AG04450 (cell line): ENCODE results near the gene PLPP7. TPM values are rescaled to one million over a fixed set of nuclear protein-coding genes. Genes with fewer than 3 reads are reported as not detected.

Experiments used
- CTCF ChIA-PET: fragments of 300-600, 350-600 bp; formaldehyde crosslinking; extraction: SDS; loops from one replicate; lab custom pipeline; 2022; ENCODE audit warnings: antibody characterized with exemption, inconsistent platforms; lab: Charles Lee
- POLR2A ChIA-PET: fragments of 350-600 bp; formaldehyde crosslinking; extraction: SDS; loops from one replicate; lab custom pipeline; 2021; ENCODE audit warnings: antibody characterized with exemption, inconsistent platforms; lab: Yijun Ruan, JAX
- DNase-seq: peaks from one replicate; pipeline ENCODE4 v3.0.0-alpha.2; 2011; ENCODE audit warnings: low read depth, low spot score
- H3K27ac ChIP-seq: one replicate; pipeline ENCODE4 v1.5.1; 2012; ENCODE audit warnings: low read depth, low read length, control low read depth
- H3K27me3 ChIP-seq: one replicate; pipeline ENCODE4 v1.6.0; 2012; ENCODE audit warnings: low read length; ENCODE audit not compliant: control insufficient read depth, insufficient read depth
- H3K4me3 ChIP-seq: 2 replicates; pipeline ENCODE4 v1.5.1; 2011; ENCODE audit warnings: mild to moderate bottlenecking, low read depth, low read length, control low read depth
- H3K9me3 ChIP-seq: 2 replicates; pipeline ENCODE4 v1.5.1; 2012; ENCODE audit warnings: low read length; ENCODE audit not compliant: control insufficient read depth, insufficient read depth
- polyA plus RNA-seq: library from polyadenylated mRNA; depleted of rRNA; stranded (reverse); fragments of >200 nt; gene quantifications from 2 replicates; pipeline ENCODE4 v1.2.3, GENCODE V29; 2011
- TF ChIP-seq, protein P1 (sequence below): IDR thresholded peaks from 2 replicates; pipeline ENCODE4 v1.5.1; 2011; ENCODE audit warnings: low read depth, low read length, control low read depth, inconsistent platforms

Gene PLPP7
- polyA plus RNA-seq, 1 experiment = 0.57 TPM

- CTCF ChIA-PET = no interaction called here
- Histone ChIP-seq H3K27me3 (no peaks in the 10 kb centered on the region), H3K27ac (no peak overlapping the region), H3K9me3 (no peaks in the 10 kb centered on the region; the same call in 1 of the 2 replicates), H3K4me3 (no peak overlapping the region)
- TF ChIP-seq, protein P1, sequence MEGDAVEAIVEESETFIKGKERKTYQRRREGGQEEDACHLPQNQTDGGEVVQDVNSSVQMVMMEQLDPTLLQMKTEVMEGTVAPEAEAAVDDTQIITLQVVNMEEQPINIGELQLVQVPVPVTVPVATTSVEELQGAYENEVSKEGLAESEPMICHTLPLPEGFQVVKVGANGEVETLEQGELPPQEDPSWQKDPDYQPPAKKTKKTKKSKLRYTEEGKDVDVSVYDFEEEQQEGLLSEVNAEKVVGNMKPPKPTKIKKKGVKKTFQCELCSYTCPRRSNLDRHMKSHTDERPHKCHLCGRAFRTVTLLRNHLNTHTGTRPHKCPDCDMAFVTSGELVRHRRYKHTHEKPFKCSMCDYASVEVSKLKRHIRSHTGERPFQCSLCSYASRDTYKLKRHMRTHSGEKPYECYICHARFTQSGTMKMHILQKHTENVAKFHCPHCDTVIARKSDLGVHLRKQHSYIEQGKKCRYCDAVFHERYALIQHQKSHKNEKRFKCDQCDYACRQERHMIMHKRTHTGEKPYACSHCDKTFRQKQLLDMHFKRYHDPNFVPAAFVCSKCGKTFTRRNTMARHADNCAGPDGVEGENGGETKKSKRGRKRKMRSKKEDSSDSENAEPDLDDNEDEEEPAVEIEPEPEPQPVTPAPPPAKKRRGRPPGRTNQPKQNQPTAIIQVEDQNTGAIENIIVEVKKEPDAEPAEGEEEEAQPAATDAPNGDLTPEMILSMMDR = no peak
- POLR2A ChIA-PET = no interaction called here
- DNase-seq = no peak
Measured at GRCh38 chr9:131258186-131258585, 31.3 kb upstream of the PLPP7 start.

GRCh38 chr9:131258698-131259431 is 30.7 kb upstream of the PLPP7 start:
- no peak for DNase-seq
- ChIA-PET POLR2A (no interaction called here), CTCF (no interaction called here)
- TF ChIP-seq, protein P1 = no peak
- Histone ChIP-seq H3K4me3 (no peak overlapping the region), H3K27me3 (no peaks in the 10 kb centered on the region), H3K27ac (no peak overlapping the region), H3K9me3 (no peaks in the 10 kb centered on the region; the same call in 1 of the 2 replicates)

GRCh38 chr9:131259432-131259898 is 30.1 kb upstream of the PLPP7 start:
- no peak overlapping the region for H3K27ac ChIP-seq
- no peak for DNase-seq
- no peaks in the 10 kb centered on the region for H3K27me3 ChIP-seq
- TF ChIP-seq, protein P1 = no peak
- no peak overlapping the region for H3K4me3 ChIP-seq
- CTCF ChIA-PET = no interaction called here
- POLR2A ChIA-PET = no interaction called here
- H3K9me3 ChIP-seq = no peaks in the 10 kb centered on the region; the same call in 1 of the 2 replicates

DNA sequence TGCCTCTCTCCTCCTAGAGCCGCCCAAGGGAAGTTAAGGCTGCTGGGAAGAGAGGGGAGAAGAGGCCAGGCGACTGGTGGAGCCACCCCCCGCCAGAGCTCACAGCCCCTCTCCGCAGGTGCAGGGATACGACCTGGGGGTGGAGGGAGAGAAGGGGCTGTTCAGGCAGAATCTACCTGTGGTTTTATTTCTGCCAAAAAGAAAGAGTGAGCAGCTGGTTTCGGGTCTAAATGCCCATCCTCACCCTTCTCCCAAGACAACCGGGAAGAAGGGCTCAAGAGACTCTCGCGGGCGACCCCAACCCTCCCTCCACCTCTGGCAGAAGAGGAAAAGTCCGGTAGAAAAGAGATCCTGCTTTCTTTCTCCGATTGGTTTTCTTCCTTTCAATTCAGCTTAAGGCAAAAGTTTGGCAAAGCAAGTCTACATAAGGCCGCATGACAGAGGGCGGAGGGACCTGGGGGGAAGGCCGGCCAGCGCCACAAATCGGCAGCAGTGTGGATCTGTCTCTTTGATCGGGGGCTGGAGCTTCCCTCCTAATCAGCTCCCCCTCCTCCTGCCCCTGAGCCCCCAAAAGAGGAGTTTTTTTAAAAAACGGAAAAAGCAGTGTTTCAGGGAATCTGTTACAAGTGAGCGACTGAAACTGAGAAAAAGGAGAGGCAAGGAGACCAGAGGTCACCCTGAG is 29.5 kb upstream of the PLPP7 start:
- Histone ChIP-seq H3K4me3 (no peak overlapping the region), H3K27ac (no peak overlapping the region), H3K9me3 (no peaks in the 10 kb centered on the region; the same call in 1 of the 2 replicates), H3K27me3 (no peaks in the 10 kb centered on the region)
- TF ChIP-seq, protein P1 = no peak
- DNase-seq = no peak
- ChIA-PET CTCF (no interaction called here), POLR2A (no interaction called here)
